Sigmoid colon (tissue), 4 donors: ENCODE results near the gene PIP4K2A.

Source experiments
- EP300 ChIP-seq, 4 donors: sonication (generic); formaldehyde crosslinking; IDR thresholded peaks; one replicate each; pipeline ENCODE4 v1.6.1; 2017; ENCODE audit warnings: antibody characterized with exemption in 4 of 4
- POLR2A ChIP-seq, 2 donors: fragments of 450-650 bp; IDR thresholded peaks; one replicate each; pipeline ENCODE4 v1.6.1; 2016; ENCODE audit warnings: antibody characterized with exemption in 2 of 2, mild to moderate bottlenecking in 2 of 2, moderate library complexity in 2 of 2
- POLR2AphosphoS5 ChIP-seq, 4 donors: sonication (generic); formaldehyde crosslinking; IDR thresholded peaks; one replicate each; pipeline ENCODE4 v1.6.1; 2017; ENCODE audit warnings: antibody characterized with exemption in 4 of 4
- TF ChIP-seq, protein P1 (sequence below), 4 experiments: fragments of 450-650 bp in 3 of 4; fragments of 200-600 bp in 1 of 4; IDR thresholded peaks; one replicate each; pipeline ENCODE4 v1.5.1; 2016 to 2019; ENCODE audit warnings: antibody characterized with exemption in 4 of 4, mild to moderate bottlenecking in 3 of 4, moderate library complexity in 2 of 4

DNA sequence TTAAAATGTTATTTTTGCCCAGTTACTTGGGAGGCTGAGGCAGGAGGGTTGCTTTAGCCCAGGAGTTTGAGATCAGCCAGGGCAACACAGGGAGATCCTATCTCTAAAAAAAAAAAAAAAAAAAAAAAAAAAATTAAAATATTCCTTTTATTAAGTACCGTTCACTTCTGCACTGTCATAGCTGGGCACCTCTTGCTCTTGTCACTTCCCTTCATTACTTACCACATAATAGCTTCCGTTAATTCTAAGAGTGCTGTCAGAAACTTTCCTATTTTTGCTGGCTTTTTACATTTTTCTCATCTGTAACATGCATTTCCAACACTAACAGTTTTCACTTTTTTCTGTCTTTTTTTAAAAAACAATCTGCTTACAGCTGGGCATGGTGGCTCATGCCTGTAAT, 132.9 kb downstream of the PIP4K2A start:
- TF ChIP-seq POLR2A (IDR thresholded peaks at IDR 0.05) (no peak), POLR2AphosphoS5 (IDR thresholded peaks at IDR 0.05) (no peak), EP300 (IDR thresholded peaks at IDR 0.05) (no peak)
- TF ChIP-seq, protein P1, sequence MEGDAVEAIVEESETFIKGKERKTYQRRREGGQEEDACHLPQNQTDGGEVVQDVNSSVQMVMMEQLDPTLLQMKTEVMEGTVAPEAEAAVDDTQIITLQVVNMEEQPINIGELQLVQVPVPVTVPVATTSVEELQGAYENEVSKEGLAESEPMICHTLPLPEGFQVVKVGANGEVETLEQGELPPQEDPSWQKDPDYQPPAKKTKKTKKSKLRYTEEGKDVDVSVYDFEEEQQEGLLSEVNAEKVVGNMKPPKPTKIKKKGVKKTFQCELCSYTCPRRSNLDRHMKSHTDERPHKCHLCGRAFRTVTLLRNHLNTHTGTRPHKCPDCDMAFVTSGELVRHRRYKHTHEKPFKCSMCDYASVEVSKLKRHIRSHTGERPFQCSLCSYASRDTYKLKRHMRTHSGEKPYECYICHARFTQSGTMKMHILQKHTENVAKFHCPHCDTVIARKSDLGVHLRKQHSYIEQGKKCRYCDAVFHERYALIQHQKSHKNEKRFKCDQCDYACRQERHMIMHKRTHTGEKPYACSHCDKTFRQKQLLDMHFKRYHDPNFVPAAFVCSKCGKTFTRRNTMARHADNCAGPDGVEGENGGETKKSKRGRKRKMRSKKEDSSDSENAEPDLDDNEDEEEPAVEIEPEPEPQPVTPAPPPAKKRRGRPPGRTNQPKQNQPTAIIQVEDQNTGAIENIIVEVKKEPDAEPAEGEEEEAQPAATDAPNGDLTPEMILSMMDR (IDR thresholded peaks at IDR 0.05): no peak
